Measurements from ENCODE around the gene PLEKHG4B. TPM values are rescaled to one million over a fixed set of nuclear protein-coding genes. Genes with fewer than 3 reads are reported as not detected.
"Not testable (repeated sequence)": the region's sequence is repeated elsewhere in the genome, so short reads cannot be mapped to it uniquely, and the experiment has no call there.

PLEKHG4B gene
- total RNA-seq, 1 experiment from 2014 or later: 0.06 TPM

DNA sequence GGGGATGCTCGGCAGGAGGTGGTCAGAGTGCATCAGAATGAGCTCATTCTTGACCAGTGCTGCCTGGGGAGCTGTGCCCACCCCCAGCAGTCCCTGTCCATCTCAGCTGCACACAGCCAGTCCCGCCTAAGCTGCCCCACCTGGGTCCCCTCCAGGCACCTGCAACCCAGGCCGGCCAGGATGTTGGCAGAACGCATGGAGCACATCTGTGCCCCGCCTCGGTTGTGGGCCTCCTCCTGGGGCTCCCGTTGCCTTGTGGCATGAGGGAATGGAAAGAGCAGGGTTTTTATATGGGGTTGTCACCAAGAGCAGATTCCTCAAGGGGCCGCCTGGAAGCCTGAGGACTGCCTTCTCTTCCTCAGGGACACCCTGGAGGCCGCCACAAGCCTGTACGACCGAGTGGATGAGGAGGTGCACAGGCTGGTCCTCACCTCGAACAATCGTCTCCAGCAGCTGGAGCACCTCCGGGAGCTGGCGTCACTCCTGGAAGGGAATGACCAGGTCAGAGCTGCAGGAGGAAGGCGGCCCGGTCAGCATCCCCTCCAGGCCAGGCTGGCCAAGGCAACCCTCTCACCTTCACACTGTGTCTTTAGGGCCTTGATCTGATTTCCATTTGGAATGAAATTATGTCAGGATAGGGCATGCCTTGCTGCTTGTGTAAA, 64.6 kb downstream of the PLEKHG4B start:
- DNase-seq (ENCODE audit: low read depth): no peak

GRCh38 chr5:157126-157715, 65.3 kb downstream of the PLEKHG4B start:
- no peak for DNase-seq (ENCODE audit: low read depth)

GRCh38 chr5:157801-158200, 65.8 kb downstream of the PLEKHG4B start:
- DNase-seq (ENCODE audit: low read depth): no peak

- no peak for DNase-seq (ENCODE audit: low read depth)
Observed at GRCh38 chr5:158807-159447, 67.0 kb downstream of the PLEKHG4B start.

- DNase-seq (ENCODE audit: low read depth): peak; percentile 70
Observed at GRCh38 chr5:159448-160172, 67.6 kb downstream of the PLEKHG4B start.

- peak; percentile 91 for DNase-seq (ENCODE audit: low read depth)
Observed at GRCh38 chr5:160173-160510, 68.2 kb downstream of the PLEKHG4B start.

DNA sequence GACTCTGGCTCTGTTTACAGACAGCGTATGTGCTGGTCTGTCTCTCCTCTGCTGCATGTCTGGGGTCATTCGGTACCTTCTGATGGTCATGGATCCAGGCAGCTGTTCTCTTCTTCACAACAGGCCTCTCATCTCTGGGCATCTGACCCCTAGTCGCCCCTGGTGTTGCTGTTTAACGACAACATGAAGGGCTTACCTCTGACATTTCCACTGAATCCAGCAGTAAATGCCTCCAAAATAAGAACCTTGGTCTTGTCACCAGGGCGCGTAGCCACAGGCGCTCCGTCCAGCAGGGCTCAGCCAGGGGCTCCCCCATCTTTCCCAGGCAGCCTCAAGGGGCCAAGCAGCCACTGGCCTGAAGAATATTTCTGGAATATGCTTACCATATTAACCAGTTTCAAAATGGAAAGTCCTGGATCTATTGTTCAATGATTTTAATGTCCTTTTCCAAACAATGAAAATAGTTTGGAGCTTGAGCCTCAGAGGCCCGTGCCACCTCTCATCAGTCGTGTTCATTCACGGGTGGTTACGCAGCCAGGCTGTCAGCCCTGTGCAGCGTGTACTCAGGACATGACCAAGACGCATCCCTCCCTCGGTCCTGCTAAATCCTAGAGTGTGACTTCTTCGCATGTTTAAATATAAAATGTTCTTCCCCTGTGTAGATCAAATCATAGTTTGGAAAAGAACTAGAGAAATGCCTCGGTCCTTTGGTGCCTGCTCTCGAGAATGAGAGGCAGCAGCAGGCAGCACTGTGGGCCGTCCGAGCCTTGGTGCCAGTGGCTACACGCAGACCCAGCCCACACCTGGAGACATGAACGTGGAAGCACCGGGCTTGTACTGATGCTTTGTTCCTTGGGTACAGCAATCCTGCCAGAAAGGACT, 69.2 kb downstream of the PLEKHG4B start:
- peak; percentile 27 for DNase-seq (ENCODE audit: low read depth)

- DNase-seq (ENCODE audit: low read depth): no peak
Observed at GRCh38 chr5:161803-162110, 69.8 kb downstream of the PLEKHG4B start.

DNA sequence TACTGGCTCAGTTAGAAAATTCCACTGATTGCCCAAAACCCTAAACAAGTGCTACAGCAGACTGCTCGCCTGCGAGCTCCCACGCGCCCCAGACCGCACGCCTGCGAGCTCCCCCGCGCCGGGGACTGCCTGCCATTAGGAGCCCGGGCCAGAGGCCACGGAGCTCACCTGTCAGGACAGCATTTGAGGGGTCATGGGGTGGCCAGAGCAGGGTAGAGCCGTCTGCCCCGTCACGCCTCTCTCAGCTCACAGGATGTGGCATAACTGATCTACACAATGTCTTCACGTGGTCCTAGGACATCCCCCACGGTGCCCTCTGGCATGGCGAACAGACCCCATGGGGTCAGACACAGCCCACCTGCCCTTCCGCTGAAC, 70.2 kb downstream of the PLEKHG4B start:
- DNase-seq (ENCODE audit: low read depth): no peak

DNA sequence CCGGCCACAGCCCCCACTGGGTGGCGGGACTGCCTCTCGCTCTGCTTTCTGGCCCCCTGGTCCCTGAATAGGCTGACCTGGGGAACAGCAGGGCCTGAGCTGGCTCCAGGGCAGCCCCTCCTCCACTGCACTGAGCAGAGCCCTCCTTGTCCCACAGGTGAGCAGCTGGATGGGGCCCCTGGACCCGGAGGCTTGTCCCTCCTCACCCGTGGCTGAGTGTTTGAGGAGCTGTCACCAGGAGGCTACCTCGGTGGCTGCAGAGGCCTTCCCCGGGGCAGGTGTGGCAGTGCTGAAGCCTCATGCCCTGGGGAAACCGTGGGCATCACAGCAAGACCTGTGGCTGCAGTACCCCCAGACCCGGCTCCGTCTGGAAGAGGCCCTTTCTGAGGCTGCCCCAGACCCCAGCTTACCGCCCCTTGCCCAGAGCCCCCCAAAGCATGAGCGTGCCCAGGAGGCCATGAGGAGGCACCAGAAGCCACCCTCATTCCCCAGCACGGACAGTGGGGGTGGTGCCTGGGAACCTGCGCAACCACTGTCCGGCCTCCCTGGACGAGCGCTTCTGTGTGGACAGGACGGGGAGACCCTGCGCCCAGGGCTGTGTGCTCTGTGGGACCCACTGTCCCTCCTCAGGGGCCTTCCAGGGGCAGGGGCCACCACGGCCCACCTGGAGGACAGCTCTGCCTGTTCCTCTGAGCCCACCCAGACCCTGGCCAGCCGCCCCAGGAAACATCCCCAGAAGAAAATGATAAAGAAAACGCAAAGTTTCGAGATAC, 70.8 kb downstream of the PLEKHG4B start:
- DNase-seq (ENCODE audit: low read depth): no peak

- DNase-seq (ENCODE audit: low read depth): no peak
Observed at GRCh38 chr5:163338-163620, 71.3 kb downstream of the PLEKHG4B start.

DNA sequence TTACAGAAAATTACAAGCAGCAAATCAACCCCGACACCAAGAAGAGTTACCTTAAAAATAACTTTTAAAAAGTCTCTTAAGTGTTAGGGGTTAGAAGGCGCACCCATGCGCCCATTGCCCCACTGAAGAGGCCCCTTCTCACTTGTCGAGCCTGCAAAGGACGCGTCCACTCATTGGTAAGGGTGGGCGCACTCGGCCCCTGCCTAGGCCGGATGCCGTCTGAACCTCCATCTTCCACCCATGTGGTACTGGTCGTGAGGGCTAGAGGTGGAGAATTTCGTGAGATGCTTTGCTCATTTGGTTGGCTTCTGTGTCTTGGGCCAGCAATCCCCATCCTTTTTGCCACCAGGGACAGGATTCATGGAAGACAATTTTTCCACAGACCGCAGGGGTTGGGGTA, 71.9 kb downstream of the PLEKHG4B start:
- no peak for DNase-seq (ENCODE audit: low read depth)

- no peak for DNase-seq (ENCODE audit: low read depth)
Observed at GRCh38 chr5:164244-164643, 72.3 kb downstream of the PLEKHG4B start.

- not testable (repeated sequence) for DNase-seq (ENCODE audit: low read depth)
Observed at GRCh38 chr5:164783-165182, 72.8 kb downstream of the PLEKHG4B start.

DNA sequence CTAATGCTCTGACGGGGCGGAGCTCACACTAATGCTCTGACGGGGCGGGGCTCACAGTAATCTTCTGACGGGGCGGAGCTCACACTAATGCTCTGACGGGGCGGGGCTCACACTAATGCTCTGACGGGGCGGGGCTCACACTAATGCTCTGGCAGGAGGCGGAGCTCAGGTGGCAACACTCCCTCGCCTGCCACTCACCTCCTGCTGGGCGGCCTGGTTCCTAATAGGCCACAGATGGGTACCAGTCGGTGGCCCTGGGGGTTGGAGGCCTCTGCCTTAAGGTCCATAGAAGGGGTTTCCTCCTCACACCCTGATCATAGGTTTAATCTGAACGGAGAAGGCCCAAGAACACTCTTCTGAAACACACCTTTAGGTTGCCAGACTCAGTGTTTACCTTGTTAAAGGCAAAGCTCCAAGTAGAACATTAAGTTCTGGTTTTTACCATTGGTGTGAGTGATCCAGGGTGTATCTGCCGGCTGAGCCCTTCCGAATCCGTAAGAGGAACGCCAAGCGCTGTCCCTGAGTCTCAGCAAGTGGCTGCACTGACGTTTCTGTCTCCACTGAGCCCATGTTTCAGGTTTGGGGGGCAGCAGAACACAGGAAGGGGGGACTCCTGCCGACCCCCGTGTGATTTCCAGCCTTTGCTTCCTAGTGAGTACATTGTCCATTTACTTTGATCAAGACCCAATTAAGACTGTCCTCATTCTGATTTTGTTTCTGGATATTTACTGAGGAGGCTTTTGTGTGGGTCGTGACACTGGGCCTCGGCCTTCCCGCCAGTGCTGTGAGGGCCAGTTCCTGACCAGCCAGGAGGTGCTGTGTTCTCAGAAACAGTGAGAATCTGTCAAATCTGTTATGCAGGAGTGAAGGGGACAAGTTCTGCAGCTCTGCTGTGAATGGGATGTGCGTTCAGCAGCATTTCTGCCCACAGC, 74.7 kb downstream of the PLEKHG4B start:
- DNase-seq (ENCODE audit: low read depth): no peak

DNA sequence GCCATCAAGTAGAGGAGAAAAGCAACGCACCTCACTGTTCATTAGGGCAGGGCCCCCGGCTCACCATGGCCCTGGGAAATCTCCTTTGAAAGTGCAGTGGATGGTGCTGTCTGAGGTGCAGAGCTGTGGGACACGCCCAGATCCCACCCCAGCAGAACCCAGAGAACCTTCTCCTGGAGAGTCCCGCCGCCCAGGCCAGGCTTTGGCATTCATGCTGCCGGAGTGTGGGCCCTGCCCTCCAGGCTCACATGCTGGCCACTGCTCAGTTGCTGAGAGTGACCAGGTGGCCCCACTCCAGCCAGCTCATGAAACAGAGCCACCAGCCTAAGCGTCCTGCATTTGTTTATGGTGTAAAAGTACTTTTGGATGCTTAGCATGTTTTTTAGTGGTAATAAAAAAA, 75.5 kb downstream of the PLEKHG4B start:
- DNase-seq (ENCODE audit: low read depth): no peak

GRCh38 chr5:167982-168660, 76.2 kb downstream of the PLEKHG4B start:
- DNase-seq (ENCODE audit: low read depth): peak; percentile 98

GRCh38 chr5:169071-169727, 77.2 kb downstream of the PLEKHG4B start:
- DNase-seq (ENCODE audit: low read depth): no peak

DNA sequence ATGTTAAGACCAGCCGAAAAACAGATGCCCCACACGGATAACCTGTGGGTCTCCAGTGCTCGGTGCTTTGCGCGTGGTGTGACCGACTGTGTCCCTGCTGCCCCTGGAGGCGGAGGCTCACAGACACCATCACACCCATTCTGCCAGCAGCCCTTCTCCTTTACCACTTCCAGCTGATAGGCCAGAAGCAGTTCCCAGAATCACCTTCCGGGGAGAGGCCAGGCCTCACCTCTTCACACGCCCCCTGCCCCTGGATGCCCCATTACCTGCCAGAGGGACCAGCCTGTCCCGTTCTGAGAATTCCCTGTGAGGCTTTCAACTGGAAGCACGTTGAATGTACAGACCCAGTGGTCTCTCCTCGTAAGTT, 77.7 kb downstream of the PLEKHG4B start:
- no peak for DNase-seq (ENCODE audit: low read depth)
